ENCODE results near the gene RPP30.

Gene RPP30

DNA sequence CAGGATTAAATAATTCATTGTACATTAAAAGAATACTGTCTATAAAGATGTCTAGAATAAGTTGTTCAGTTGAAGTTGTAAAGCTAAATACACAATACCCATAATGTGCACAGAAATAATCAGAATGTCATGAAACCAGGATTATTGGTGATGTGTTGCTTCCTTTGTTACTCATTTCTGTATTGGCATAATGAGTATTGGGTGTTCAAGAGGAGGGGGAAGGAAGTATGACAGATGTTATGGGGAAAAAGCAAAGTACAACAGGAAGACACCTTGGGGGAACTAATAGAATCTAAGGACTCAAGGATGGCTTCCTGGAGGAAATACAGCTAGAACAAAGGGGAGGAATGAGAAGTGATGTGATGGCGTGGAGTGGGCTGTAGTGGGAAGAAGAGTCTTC, 34.2 kb downstream of the RPP30 start:
- Histone ChIP-seq H3K27ac (ENCODE audit: low read depth, low read length) (no peak overlapping the region), H3K4me2 (ENCODE audit: low read depth, low read length, poor library complexity, severe bottlenecking) (no peak overlapping the region), H3K79me2 (ENCODE audit: insufficient read depth, low read length) (no peaks in the 10 kb centered on the region), H3K9ac (ENCODE audit: low read length) (no peak overlapping the region), H3K36me3 (ENCODE audit: low read length) (peaks cover 10% of the 10 kb centered on the region), H3F3A (ENCODE audit: insufficient read depth) (no peaks in the 10 kb centered on the region), H3K4me3 (ENCODE audit: insufficient read depth, low read length, poor library complexity, severe bottlenecking) (no peak overlapping the region), H3K9me3 (ENCODE audit: insufficient read depth, low read length) (no peaks in the 10 kb centered on the region), H4K20me1 (ENCODE audit: low read depth, low read length) (no peaks in the 10 kb centered on the region), H2AFZ (ENCODE audit: low read depth, low read length, severe bottlenecking) (no peak overlapping the region), H3K27me3 (ENCODE audit: low read length) (no peaks in the 10 kb centered on the region), H3K9me2 (replicated peaks; ENCODE audit: insufficient read depth, low read length) (no peaks in the 10 kb centered on the region)
- TF ChIP-seq, protein P1, sequence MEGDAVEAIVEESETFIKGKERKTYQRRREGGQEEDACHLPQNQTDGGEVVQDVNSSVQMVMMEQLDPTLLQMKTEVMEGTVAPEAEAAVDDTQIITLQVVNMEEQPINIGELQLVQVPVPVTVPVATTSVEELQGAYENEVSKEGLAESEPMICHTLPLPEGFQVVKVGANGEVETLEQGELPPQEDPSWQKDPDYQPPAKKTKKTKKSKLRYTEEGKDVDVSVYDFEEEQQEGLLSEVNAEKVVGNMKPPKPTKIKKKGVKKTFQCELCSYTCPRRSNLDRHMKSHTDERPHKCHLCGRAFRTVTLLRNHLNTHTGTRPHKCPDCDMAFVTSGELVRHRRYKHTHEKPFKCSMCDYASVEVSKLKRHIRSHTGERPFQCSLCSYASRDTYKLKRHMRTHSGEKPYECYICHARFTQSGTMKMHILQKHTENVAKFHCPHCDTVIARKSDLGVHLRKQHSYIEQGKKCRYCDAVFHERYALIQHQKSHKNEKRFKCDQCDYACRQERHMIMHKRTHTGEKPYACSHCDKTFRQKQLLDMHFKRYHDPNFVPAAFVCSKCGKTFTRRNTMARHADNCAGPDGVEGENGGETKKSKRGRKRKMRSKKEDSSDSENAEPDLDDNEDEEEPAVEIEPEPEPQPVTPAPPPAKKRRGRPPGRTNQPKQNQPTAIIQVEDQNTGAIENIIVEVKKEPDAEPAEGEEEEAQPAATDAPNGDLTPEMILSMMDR (IDR thresholded peaks at IDR 0.05; ENCODE audit: insufficient read depth, low read length, poor library complexity, severe bottlenecking), result no peak
- no peak for TF ChIP-seq EZH2phosphoT487 (conservative IDR thresholded peaks at IDR 0.05; ENCODE audit: low read length)

DNA sequence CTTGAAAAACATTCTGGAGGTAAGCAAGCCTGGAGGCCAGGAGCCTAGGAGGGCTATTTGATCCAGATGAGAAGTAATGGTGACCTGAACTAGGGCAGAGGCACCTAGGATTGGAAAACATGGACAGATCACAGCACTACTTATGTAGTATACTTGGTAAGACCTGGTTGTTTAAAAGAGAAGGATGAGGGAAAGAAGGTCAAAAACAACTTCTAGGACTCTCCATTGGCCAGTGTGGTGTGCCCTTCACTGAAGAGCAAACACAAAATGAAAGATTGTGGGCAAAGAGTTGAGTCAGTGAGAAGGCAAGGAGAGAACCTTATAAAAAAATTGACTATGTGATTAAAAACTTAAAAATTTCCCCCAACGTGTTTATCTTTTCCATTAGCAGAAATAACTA, 34.8 kb downstream of the RPP30 start:
- no peaks in the 10 kb centered on the region for H3K27me3 ChIP-seq (ENCODE audit: low read length)
- H4K20me1 ChIP-seq (ENCODE audit: low read depth, low read length), result no peaks in the 10 kb centered on the region
- TF ChIP-seq EZH2phosphoT487 (conservative IDR thresholded peaks at IDR 0.05; ENCODE audit: low read length), result no peak
- TF ChIP-seq, protein P1 (IDR thresholded peaks at IDR 0.05; ENCODE audit: insufficient read depth, low read length, poor library complexity, severe bottlenecking), result no peak
- H3K79me2 ChIP-seq (ENCODE audit: insufficient read depth, low read length), result no peaks in the 10 kb centered on the region
- H3K9me2 ChIP-seq (replicated peaks; ENCODE audit: insufficient read depth, low read length), result no peaks in the 10 kb centered on the region
- no peak overlapping the region for H3K4me2 ChIP-seq (ENCODE audit: low read depth, low read length, poor library complexity, severe bottlenecking)
- no peak overlapping the region for H3K27ac ChIP-seq (ENCODE audit: low read depth, low read length)
- H3K9me3 ChIP-seq (ENCODE audit: insufficient read depth, low read length), result no peaks in the 10 kb centered on the region
- H3K36me3 ChIP-seq (ENCODE audit: low read length), result peaks cover 8% of the 10 kb centered on the region
- no peak overlapping the region for H3K9ac ChIP-seq (ENCODE audit: low read length)
- H2AFZ ChIP-seq (ENCODE audit: low read depth, low read length, severe bottlenecking), result no peak overlapping the region
- H3K4me3 ChIP-seq (ENCODE audit: insufficient read depth, low read length, poor library complexity, severe bottlenecking), result no peak overlapping the region
- no peaks in the 10 kb centered on the region for H3F3A ChIP-seq (ENCODE audit: insufficient read depth)

DNA sequence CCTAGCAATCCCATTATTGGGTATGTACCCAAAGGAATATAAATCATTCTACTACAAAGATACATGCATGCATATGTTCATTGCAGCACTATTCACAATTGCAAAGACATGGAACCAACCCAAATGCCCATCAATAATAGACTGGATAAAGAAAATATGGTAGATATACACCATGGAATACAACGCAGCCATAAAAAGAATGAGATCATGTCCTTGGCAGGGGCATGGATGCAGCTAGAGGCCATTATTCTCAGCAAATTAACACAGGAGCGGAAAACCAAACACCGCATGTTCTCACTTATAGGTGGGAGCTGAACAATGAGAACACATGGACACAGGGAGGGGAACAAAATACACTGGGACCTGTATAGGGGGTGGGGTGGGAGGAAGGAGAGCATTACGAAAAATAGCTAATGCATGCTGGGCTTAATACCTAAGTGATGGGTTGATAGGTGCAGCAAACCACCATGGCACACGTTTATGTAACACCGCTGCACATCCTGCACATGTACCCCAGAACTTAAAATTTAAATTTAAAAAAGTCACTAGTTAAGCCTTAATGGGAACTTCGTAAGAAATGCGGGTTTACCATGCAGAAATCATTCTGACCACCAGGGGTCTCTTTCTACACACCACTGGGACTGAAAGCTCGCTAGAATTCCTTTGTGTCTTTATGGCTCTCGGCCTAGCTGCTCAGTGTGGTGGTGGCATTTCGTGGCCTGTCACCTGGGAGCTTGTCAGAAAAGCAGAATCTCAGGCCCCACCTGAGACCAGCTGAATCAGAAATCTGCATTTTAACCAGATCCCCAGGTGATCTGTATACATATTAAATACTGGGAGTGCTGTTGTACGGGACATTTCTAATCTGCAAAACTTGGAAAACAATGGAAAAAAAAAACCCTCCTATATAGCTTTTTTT, 39.6 kb downstream of the RPP30 start:
- Histone ChIP-seq H3K9ac (ENCODE audit: low read length) (no peak overlapping the region), H3K27ac (ENCODE audit: low read depth, low read length) (no peak overlapping the region), H3K4me2 (ENCODE audit: low read depth, low read length, poor library complexity, severe bottlenecking) (no peak overlapping the region), H3K9me3 (ENCODE audit: insufficient read depth, low read length) (no peaks in the 10 kb centered on the region), H2AFZ (ENCODE audit: low read depth, low read length, severe bottlenecking) (no peak overlapping the region), H3K9me2 (replicated peaks; ENCODE audit: insufficient read depth, low read length) (no peaks in the 10 kb centered on the region), H3F3A (ENCODE audit: insufficient read depth) (no peaks in the 10 kb centered on the region), H3K36me3 (ENCODE audit: low read length) (no peaks in the 10 kb centered on the region), H3K4me3 (ENCODE audit: insufficient read depth, low read length, poor library complexity, severe bottlenecking) (no peak overlapping the region), H3K79me2 (ENCODE audit: insufficient read depth, low read length) (no peaks in the 10 kb centered on the region), H3K27me3 (ENCODE audit: low read length) (no peaks in the 10 kb centered on the region), H4K20me1 (ENCODE audit: low read depth, low read length) (no peaks in the 10 kb centered on the region)
- TF ChIP-seq, protein P1 (IDR thresholded peaks at IDR 0.05; ENCODE audit: insufficient read depth, low read length, poor library complexity, severe bottlenecking), result peak; percentile 43
- TF ChIP-seq EZH2phosphoT487 (conservative IDR thresholded peaks at IDR 0.05; ENCODE audit: low read length), result no peak

Data from SU-DHL-6 (cell line).